Measurements from ENCODE around the gene UBAC2. TPM values are rescaled to one million over a fixed set of nuclear protein-coding genes. Genes with fewer than 3 reads are reported as not detected.

Gene UBAC2
- total RNA-seq, 1 donor from 2014 or later: 59.8 TPM

- Mint-ChIP-seq H3K27me3 (ENCODE audit: low read depth) (no peaks in the 10 kb centered on the region), H3K27ac (ENCODE audit: unreplicated experiment) (peak overlapping the region; percentile 54), H3K4me3 (no peak overlapping the region), H3K9me3 (no peaks in the 10 kb centered on the region), H3K36me3 (ENCODE audit: low read depth) (peaks cover 27% of the 10 kb centered on the region), H3K4me1 (peaks cover 32% of the 10 kb centered on the region)
- no peak for TF ChIP-seq CTCF (conservative IDR thresholded peaks at IDR 0.05)
- DNase-seq (ENCODE audit: low read depth, low spot score): no peak
Observed at GRCh38 chr13:99313501-99313900, 112.8 kb downstream of the UBAC2 start.

GRCh38 chr13:99313941-99314340 is 113.3 kb downstream of the UBAC2 start:
- Mint-ChIP-seq H3K27ac (ENCODE audit: unreplicated experiment) (no peak overlapping the region), H3K9me3 (no peaks in the 10 kb centered on the region), H3K36me3 (ENCODE audit: low read depth) (peaks cover 24% of the 10 kb centered on the region), H3K27me3 (ENCODE audit: low read depth) (no peaks in the 10 kb centered on the region), H3K4me3 (no peak overlapping the region), H3K4me1 (peaks cover 30% of the 10 kb centered on the region)
- no peak for DNase-seq (ENCODE audit: low read depth, low spot score)
- TF ChIP-seq CTCF (conservative IDR thresholded peaks at IDR 0.05): no peak

GRCh38 chr13:99314640-99315176 is 114.1 kb downstream of the UBAC2 start:
- Mint-ChIP-seq H3K27me3 (ENCODE audit: low read depth) (no peaks in the 10 kb centered on the region), H3K4me1 (peaks cover 30% of the 10 kb centered on the region), H3K4me3 (no peak overlapping the region), H3K36me3 (ENCODE audit: low read depth) (peaks cover 28% of the 10 kb centered on the region), H3K9me3 (no peaks in the 10 kb centered on the region), H3K27ac (ENCODE audit: unreplicated experiment) (no peak overlapping the region)
- no peak for DNase-seq (ENCODE audit: low read depth, low spot score)
- TF ChIP-seq CTCF (conservative IDR thresholded peaks at IDR 0.05): no peak

- no peaks in the 10 kb centered on the region for H3K27me3 Mint-ChIP-seq (ENCODE audit: low read depth)
- DNase-seq (ENCODE audit: low read depth, low spot score): no peak
- no peaks in the 10 kb centered on the region for H3K9me3 Mint-ChIP-seq
- no peak for TF ChIP-seq CTCF (conservative IDR thresholded peaks at IDR 0.05)
- peaks cover 28% of the 10 kb centered on the region for H3K36me3 Mint-ChIP-seq (ENCODE audit: low read depth)
- peaks cover 30% of the 10 kb centered on the region for H3K4me1 Mint-ChIP-seq
- H3K27ac Mint-ChIP-seq (ENCODE audit: unreplicated experiment): no peak overlapping the region
- H3K4me3 Mint-ChIP-seq: no peak overlapping the region
Observed at GRCh38 chr13:99315186-99315585, 114.5 kb downstream of the UBAC2 start.

- TF ChIP-seq CTCF (conservative IDR thresholded peaks at IDR 0.05): no peak
- Mint-ChIP-seq H3K27ac (ENCODE audit: unreplicated experiment) (no peak overlapping the region), H3K27me3 (ENCODE audit: low read depth) (no peaks in the 10 kb centered on the region), H3K4me1 (peaks cover 30% of the 10 kb centered on the region), H3K9me3 (no peaks in the 10 kb centered on the region), H3K4me3 (no peak overlapping the region), H3K36me3 (ENCODE audit: low read depth) (peaks cover 28% of the 10 kb centered on the region)
- DNase-seq (ENCODE audit: low read depth, low spot score): no peak
Observed at GRCh38 chr13:99316224-99316623, 115.6 kb downstream of the UBAC2 start.

Measured in neural crest cell (in vitro differentiated cells).